Neutrophil (primary cell): Measurements from ENCODE around the gene SMIM11.

Source experiments
- H3K27ac ChIP-seq: fragments of 200-600 bp; sonication (generic); 2 replicates; pipeline ENCODE4 v1.5.1; 2016; ENCODE audit warnings: mild to moderate bottlenecking, moderate library complexity
- H3K27me3 ChIP-seq: fragments of 200-600 bp; sonication (generic); 2 replicates; pipeline ENCODE4 v1.6.0; 2016; ENCODE audit warnings: mild to moderate bottlenecking
- H3K36me3 ChIP-seq: fragments of 200-600 bp; sonication (generic); 2 replicates; pipeline ENCODE4 v1.5.1; 2017
- H3K4me1 ChIP-seq, 2 experiments: fragments of 200-600 bp in 1 of 2; sonication (generic) in 1 of 2; 1 replicate in 1 of 2; 2 replicates in 1 of 2; pipeline versions ENCODE4 v1.5.1 to v1.6.1; 2013 to 2016; ENCODE audit warnings: low read depth in 1 of 2, low read length in 1 of 2, mild to moderate bottlenecking in 1 of 2, moderate library complexity in 1 of 2; ENCODE audit not compliant: control insufficient read depth in 1 of 2, insufficient read depth in 1 of 2
- H3K4me3 ChIP-seq, 2 experiments: fragments of 200-600 bp in 1 of 2; sonication (generic) in 1 of 2; 1 replicate in 1 of 2; 2 replicates in 1 of 2; pipeline ENCODE4 v1.5.1; 2013 to 2016; ENCODE audit warnings: low read depth in 1 of 2, low read length in 1 of 2, mild to moderate bottlenecking in 1 of 2, moderate library complexity in 1 of 2
- H3K9me3 ChIP-seq: fragments of 200-600 bp; sonication (generic); 2 replicates; pipeline ENCODE4 v1.5.1; 2016
- CTCF ChIP-seq: fragments of 200-600 bp; sonication (generic); IDR thresholded peaks from 2 replicates; pipeline ENCODE4 v1.5.1; 2016; ENCODE audit warnings: antibody characterized with exemption

The SMIM11 gene

GRCh38 chr21:34345892-34346291 lies 29.4 kb upstream of the SMIM11 start:
- Histone ChIP-seq H3K27ac (no peak overlapping the region), H3K36me3 (no peaks in the 10 kb centered on the region), H3K4me1 (no peaks in the 10 kb centered on the region), H3K4me3 (no peak overlapping the region), H3K9me3 (no peaks in the 10 kb centered on the region), H3K27me3 (peaks cover 6% of the 10 kb centered on the region)
- TF ChIP-seq CTCF = no peak

- Histone ChIP-seq H3K4me3 (no peak overlapping the region), H3K36me3 (no peaks in the 10 kb centered on the region), H3K9me3 (no peaks in the 10 kb centered on the region), H3K4me1 (no peaks in the 10 kb centered on the region), H3K27ac (no peak overlapping the region), H3K27me3 (peaks cover 6% of the 10 kb centered on the region)
- no peak for TF ChIP-seq CTCF
Observed at GRCh38 chr21:34348890-34349519, 26.3 kb upstream of the SMIM11 start.

GRCh38 chr21:34351786-34352241 lies 23.5 kb upstream of the SMIM11 start:
- no peak overlapping the region for H3K4me3 ChIP-seq
- H3K36me3 ChIP-seq = no peaks in the 10 kb centered on the region
- H3K4me1 ChIP-seq = no peaks in the 10 kb centered on the region
- no peak overlapping the region for H3K27ac ChIP-seq
- TF ChIP-seq CTCF = no peak
- peaks cover 12% of the 10 kb centered on the region for H3K27me3 ChIP-seq
- H3K9me3 ChIP-seq = no peaks in the 10 kb centered on the region

- Histone ChIP-seq H3K27ac (no peak overlapping the region), H3K36me3 (no peaks in the 10 kb centered on the region), H3K4me1 (no peaks in the 10 kb centered on the region), H3K27me3 (peaks cover 17% of the 10 kb centered on the region), H3K4me3 (no peak overlapping the region), H3K9me3 (no peaks in the 10 kb centered on the region)
- TF ChIP-seq CTCF = no peak
Observed at GRCh38 chr21:34352556-34352955, 22.8 kb upstream of the SMIM11 start.

- peaks cover 23% of the 10 kb centered on the region for H3K27me3 ChIP-seq
- no peaks in the 10 kb centered on the region for H3K36me3 ChIP-seq
- H3K9me3 ChIP-seq = no peaks in the 10 kb centered on the region
- H3K4me3 ChIP-seq = no peak overlapping the region
- no peak for TF ChIP-seq CTCF
- no peaks in the 10 kb centered on the region for H3K4me1 ChIP-seq
- no peak overlapping the region for H3K27ac ChIP-seq
Observed at GRCh38 chr21:34353182-34353581, 22.1 kb upstream of the SMIM11 start.
